ENCODE measurements around the gene CCT6A.
"Not testable (repeated sequence)": the region's sequence is repeated elsewhere in the genome, so short reads cannot be mapped to it uniquely, and the experiment has no call there.

Gene CCT6A

DNA sequence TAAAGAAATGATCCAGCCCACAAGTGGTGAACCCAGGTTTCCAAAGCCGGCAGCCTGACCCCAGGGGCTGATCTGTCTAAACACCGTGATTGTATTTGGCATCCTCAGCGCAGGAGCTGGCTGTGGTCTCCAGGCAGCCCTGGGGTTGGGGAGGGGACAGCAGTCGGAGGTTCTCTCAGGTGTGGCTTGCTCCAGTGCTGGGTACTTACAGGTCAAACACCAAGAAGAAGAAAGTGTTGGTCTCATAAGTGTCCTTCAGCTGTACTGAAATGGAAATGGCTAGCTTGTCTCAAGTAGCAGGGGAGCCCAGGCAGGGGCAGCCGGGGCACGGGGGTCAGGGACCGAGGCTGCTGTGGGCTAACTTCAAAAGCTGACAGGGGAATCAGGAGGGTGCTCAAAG, 35.2 kb downstream of the CCT6A start:
- Histone ChIP-seq H3K4me1 (ENCODE audit: insufficient read depth, low read length) (no peaks in the 10 kb centered on the region), H3K4me3 (ENCODE audit: low read length) (no peak overlapping the region), H3K36me3 (ENCODE audit: insufficient read depth, low read depth, low read length) (no peaks in the 10 kb centered on the region), H3K27ac (ENCODE audit: low read length) (no peak overlapping the region), H3K9ac (ENCODE audit: low read depth, low read length) (no peak overlapping the region), H3K27me3 (ENCODE audit: insufficient read depth, low read length) (no peaks in the 10 kb centered on the region), H3K9me3 (ENCODE audit: insufficient read depth, low read depth, low read length) (no peaks in the 10 kb centered on the region)

DNA sequence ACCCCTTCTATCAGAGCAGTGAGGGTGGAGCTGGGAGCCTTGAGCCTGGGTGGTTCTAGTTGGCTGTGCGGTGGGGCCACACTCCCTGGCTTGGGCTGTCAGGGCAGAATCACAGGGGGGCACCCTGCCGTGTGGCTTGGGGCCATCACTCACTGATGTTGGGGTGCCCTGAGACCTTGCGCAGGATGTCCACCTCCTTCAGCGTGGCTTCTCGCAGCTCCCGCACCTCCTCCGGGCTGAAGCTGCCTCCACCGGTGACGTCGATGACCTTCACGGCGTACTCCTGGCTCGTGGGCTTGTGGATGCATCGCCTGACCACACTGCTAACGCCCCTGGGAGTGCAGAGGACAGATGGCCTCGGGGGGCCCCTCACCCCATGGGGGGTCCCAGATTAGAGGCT, 35.9 kb downstream of the CCT6A start:
- H3K27ac ChIP-seq (ENCODE audit: low read length), result no peak overlapping the region
- no peaks in the 10 kb centered on the region for H3K27me3 ChIP-seq (ENCODE audit: insufficient read depth, low read length)
- H3K4me1 ChIP-seq (ENCODE audit: insufficient read depth, low read length), result no peaks in the 10 kb centered on the region
- H3K9ac ChIP-seq (ENCODE audit: low read depth, low read length), result no peak overlapping the region
- H3K36me3 ChIP-seq (ENCODE audit: insufficient read depth, low read depth, low read length), result no peaks in the 10 kb centered on the region
- H3K4me3 ChIP-seq (ENCODE audit: low read length), result no peak overlapping the region
- H3K9me3 ChIP-seq (ENCODE audit: insufficient read depth, low read depth, low read length), result no peaks in the 10 kb centered on the region

DNA sequence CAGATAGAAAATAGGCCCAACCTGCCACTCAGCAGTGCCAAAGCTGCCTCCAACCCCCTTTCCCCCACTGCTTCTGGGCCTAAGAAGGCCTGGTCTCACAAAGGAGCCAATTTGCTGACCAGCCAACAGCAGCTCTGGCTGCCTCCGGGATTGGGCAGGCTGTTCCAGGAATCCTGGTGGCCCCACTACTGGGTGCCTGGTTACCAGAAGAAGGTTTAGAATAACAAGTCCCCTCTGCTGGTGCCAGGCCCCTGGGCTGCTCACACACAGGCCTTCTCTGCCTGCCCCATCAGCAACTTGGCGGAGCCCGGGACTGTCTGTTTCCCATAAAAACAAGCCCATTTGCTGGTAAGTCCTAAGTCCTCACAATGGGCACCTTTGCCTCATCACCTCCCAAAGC, 40.0 kb downstream of the CCT6A start:
- no peak overlapping the region for H3K9ac ChIP-seq (ENCODE audit: low read depth, low read length)
- no peak overlapping the region for H3K27ac ChIP-seq (ENCODE audit: low read length)
- no peaks in the 10 kb centered on the region for H3K27me3 ChIP-seq (ENCODE audit: insufficient read depth, low read length)
- no peaks in the 10 kb centered on the region for H3K36me3 ChIP-seq (ENCODE audit: insufficient read depth, low read depth, low read length)
- H3K4me3 ChIP-seq (ENCODE audit: low read length), result no peak overlapping the region
- no peaks in the 10 kb centered on the region for H3K9me3 ChIP-seq (ENCODE audit: insufficient read depth, low read depth, low read length)
- no peaks in the 10 kb centered on the region for H3K4me1 ChIP-seq (ENCODE audit: insufficient read depth, low read length)

DNA sequence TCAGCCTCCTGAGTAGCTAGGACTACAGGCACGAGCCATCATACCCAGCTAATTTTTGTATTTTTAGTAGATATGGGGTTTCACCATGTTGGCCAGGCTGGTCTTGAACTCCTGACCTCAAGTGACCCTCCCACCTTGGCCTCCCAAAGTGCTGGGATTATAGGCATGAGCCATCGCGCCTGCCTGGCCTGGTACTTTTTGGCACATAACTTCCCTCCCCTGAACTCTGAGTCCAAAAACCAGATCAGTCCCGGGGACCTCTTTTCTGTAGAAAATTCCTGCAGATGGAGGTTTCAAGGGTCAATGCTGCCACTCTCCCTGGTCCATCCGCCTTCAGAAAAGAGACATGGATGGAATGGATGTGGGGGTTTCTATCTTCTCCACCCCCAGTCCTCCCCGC, 40.8 kb downstream of the CCT6A start:
- not testable (repeated sequence) for H3K27ac ChIP-seq (ENCODE audit: low read length); H3K9ac ChIP-seq (ENCODE audit: low read depth, low read length); H3K27me3 ChIP-seq (ENCODE audit: insufficient read depth, low read length); H3K4me3 ChIP-seq (ENCODE audit: low read length); H3K9me3 ChIP-seq (ENCODE audit: insufficient read depth, low read depth, low read length); H3K36me3 ChIP-seq (ENCODE audit: insufficient read depth, low read depth, low read length); H3K4me1 ChIP-seq (ENCODE audit: insufficient read depth, low read length)

DNA sequence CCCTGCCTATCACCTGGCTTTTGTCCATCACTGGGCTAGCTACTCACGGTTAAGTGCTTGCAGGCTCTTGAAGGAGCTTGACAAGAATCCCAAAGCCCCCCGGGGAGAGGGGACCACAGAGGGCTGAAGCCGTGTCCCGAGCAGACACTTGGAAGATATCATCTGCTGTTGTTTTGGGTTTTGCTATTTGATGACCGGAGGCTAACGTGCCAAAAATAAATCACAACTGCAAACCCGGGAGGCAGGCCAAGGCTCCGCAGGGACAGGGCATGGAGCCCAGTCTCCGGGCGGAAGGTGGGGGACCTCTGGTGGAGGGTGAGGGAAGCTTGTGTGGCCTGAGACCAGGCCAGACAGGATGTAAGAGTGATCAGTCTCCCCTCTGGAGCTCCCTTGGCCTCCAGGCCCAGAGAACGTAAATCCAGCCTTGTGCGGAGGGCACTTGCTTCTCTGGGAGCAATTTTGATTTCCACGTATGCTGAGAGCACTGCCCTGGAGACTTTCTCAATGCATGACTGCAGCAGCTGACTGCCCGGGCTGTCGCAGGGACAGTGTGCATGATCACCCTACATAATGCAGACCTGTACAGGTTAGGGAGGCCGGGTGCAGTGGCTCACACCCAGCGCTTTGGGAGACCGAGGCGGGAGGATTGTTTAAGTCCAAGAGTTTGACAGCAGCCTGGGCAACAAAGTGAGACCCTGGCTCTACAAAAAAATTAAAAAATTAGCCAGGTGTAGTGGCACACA, 41.4 kb downstream of the CCT6A start, which contains the start of gene PHKG1:
TSS of gene PHKG1 (minus strand) at position 164 of the 743 bp plus-strand sequence. CDS start 4,011 bp downstream, outside the sequence.
- Histone ChIP-seq H3K4me3 (ENCODE audit: low read length) (no peak within 1 kb of the TSS), H3K36me3 (ENCODE audit: insufficient read depth, low read depth, low read length) (no peaks in the 10 kb centered on the region), H3K9me3 (ENCODE audit: insufficient read depth, low read depth, low read length) (no peaks in the 10 kb centered on the region), H3K4me1 (ENCODE audit: insufficient read depth, low read length) (no peaks in the 10 kb centered on the region), H3K9ac (ENCODE audit: low read depth, low read length) (no peak within 1 kb of the TSS), H3K27me3 (ENCODE audit: insufficient read depth, low read length) (no peaks in the 10 kb centered on the region), H3K27ac (ENCODE audit: low read length) (no peak within 1 kb of the TSS)

DNA sequence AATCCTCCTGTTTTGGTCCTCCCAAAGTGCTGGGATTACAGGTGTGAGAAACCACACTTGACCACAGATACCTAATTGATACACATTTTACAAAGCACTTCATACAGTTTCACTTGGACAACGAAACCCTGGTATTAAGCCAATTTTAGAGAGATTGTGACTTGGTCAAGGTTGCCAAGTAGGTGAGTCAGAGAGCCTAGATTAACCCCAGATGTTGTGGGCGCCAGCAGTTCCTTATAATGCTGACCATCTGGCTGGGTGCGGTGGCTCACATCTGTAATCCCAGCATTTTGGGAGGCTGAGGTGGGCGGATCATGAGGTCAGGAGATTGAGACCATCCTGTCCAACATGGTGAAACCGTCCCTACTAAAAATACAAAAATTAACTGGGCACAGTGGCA, 46.1 kb downstream of the CCT6A start:
- Histone ChIP-seq H3K36me3 (ENCODE audit: insufficient read depth, low read depth, low read length) (peaks cover 25% of the 10 kb centered on the region), H3K4me3 (ENCODE audit: low read length) (no peak overlapping the region), H3K27me3 (ENCODE audit: insufficient read depth, low read length) (no peaks in the 10 kb centered on the region), H3K4me1 (ENCODE audit: insufficient read depth, low read length) (no peaks in the 10 kb centered on the region), H3K9ac (ENCODE audit: low read depth, low read length) (no peak overlapping the region), H3K9me3 (ENCODE audit: insufficient read depth, low read depth, low read length) (peaks cover 8% of the 10 kb centered on the region), H3K27ac (ENCODE audit: low read length) (no peak overlapping the region)

DNA sequence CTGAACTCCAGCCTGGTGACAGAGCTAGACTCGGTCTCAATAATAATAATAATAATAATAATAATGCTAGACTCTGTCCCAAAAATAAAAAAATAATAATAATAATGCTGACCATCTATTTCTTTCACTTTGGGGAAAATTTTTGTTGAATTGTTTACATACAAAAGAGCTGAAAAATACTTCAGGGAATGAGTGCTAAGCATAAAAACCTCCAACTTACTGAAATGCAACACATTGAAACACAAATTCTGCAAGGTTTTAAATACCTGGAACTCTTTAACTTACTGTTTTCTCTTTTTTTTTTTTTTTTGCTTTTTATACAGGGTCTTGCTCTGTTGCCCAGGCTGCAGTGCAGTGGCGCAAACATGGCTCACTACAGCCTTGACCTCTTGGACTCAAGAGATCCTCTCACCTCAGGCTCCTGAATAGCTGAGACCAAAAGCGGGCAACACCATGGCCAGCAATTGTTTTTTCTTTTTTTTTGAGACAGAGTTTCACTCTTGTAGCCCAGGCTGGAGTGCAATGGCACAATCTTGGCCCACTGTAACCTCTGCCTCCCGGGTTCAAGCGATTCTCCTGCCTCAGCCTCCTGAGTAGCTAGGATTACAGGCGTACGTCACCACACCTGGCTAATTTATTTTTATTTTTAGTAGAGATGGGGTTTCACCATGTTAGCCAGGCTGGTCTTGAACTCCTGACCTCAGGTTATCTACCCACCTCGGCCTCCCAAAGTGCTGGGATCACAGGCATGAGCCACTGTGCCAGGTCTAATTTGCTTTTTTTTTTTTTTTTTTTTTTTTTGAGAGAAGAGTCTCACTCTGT, 46.8 kb downstream of the CCT6A start:
- peaks cover 29% of the 10 kb centered on the region for H3K36me3 ChIP-seq (ENCODE audit: insufficient read depth, low read depth, low read length)
- not testable (repeated sequence) for H3K4me1 ChIP-seq (ENCODE audit: insufficient read depth, low read length); H3K4me3 ChIP-seq (ENCODE audit: low read length); H3K9ac ChIP-seq (ENCODE audit: low read depth, low read length); H3K27me3 ChIP-seq (ENCODE audit: insufficient read depth, low read length); H3K27ac ChIP-seq (ENCODE audit: low read length)
- peaks cover 10% of the 10 kb centered on the region for H3K9me3 ChIP-seq (ENCODE audit: insufficient read depth, low read depth, low read length)

DNA sequence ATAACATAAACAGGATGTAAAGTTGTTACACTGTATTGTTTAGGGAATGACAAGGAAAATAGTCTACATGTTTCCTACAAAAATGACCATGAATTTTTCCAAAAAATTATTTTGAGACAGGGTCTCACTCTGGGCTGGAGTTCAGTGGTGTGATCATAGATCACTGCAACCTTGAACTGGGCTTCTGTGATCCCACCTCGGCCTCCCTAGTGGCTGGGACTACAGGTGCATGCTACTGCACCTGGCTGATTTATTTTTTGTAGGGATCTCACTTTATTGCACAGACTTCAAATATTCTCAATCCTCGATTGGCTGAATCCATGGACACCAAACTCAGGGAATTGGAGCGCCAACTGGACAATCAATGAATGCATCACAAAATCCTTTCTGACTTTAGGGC, 48.1 kb downstream of the CCT6A start:
- H3K9ac ChIP-seq (ENCODE audit: low read depth, low read length), result no peak overlapping the region
- no peaks in the 10 kb centered on the region for H3K27me3 ChIP-seq (ENCODE audit: insufficient read depth, low read length)
- no peak overlapping the region for H3K27ac ChIP-seq (ENCODE audit: low read length)
- H3K36me3 ChIP-seq (ENCODE audit: insufficient read depth, low read depth, low read length), result peaks cover 38% of the 10 kb centered on the region
- H3K4me1 ChIP-seq (ENCODE audit: insufficient read depth, low read length), result no peaks in the 10 kb centered on the region
- no peak overlapping the region for H3K4me3 ChIP-seq (ENCODE audit: low read length)
- H3K9me3 ChIP-seq (ENCODE audit: insufficient read depth, low read depth, low read length), result peaks cover 15% of the 10 kb centered on the region

DNA sequence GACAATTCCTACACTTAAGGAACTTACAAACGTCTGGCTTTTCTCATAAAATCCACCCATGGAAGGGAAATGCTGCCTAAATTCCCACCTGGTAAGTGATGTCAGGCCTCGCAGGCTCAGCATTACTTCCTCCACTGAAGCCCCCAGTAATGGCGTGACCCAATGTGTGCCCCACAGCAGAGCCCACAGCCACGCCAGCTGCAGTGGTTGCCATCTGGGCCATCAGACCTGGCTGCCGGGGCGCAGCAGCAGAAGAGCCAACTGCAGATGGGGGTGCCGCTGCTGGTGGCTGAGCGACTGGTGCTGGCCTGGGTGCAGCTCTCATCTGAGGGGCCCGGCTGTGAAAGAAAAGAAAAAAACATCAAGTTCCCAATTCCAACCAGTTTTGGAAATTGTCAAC, 52.6 kb downstream of the CCT6A start:
- peaks cover 38% of the 10 kb centered on the region for H3K36me3 ChIP-seq (ENCODE audit: insufficient read depth, low read depth, low read length)

DNA sequence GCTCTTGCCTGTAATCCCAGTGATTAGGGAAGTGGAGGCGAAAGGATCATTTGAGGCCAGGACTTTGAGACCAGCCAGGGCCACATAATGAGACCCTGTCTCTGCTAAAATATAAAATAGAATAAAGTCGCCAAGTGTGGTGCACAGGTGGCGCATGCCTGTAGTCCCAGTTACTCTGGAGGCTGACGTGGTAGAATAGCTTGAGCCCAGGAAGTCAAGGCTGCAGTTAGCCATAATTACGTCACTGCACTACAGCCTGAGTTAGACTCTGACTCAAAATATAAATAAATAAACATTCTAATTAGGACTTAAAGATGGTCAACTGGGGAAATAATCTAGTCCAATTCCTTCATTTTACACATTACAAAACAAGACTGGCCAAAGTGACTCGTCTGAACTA, 53.9 kb downstream of the CCT6A start:
- Histone ChIP-seq H3K27ac (ENCODE audit: low read length) (no peak overlapping the region), H3K4me1 (ENCODE audit: insufficient read depth, low read length) (no peaks in the 10 kb centered on the region), H3K36me3 (ENCODE audit: insufficient read depth, low read depth, low read length) (peaks cover 31% of the 10 kb centered on the region), H3K27me3 (ENCODE audit: insufficient read depth, low read length) (no peaks in the 10 kb centered on the region), H3K4me3 (ENCODE audit: low read length) (peak overlapping the region; percentile 85), H3K9ac (ENCODE audit: low read depth, low read length) (peak overlapping the region; percentile 88; the same call in 1 of the 2 replicates), H3K9me3 (ENCODE audit: insufficient read depth, low read depth, low read length) (peaks cover 52% of the 10 kb centered on the region)

More for the DNA sequence above, 52.6 kb downstream of the CCT6A start:
- H3K27ac ChIP-seq (ENCODE audit: low read length); H3K4me3 ChIP-seq (ENCODE audit: low read length); H3K9ac ChIP-seq (ENCODE audit: low read depth, low read length); H3K27me3 ChIP-seq (ENCODE audit: insufficient read depth, low read length); H3K4me1 ChIP-seq (ENCODE audit: insufficient read depth, low read length): not testable (repeated sequence)
- H3K9me3 ChIP-seq (ENCODE audit: insufficient read depth, low read depth, low read length), result peaks cover 40% of the 10 kb centered on the region

DNA sequence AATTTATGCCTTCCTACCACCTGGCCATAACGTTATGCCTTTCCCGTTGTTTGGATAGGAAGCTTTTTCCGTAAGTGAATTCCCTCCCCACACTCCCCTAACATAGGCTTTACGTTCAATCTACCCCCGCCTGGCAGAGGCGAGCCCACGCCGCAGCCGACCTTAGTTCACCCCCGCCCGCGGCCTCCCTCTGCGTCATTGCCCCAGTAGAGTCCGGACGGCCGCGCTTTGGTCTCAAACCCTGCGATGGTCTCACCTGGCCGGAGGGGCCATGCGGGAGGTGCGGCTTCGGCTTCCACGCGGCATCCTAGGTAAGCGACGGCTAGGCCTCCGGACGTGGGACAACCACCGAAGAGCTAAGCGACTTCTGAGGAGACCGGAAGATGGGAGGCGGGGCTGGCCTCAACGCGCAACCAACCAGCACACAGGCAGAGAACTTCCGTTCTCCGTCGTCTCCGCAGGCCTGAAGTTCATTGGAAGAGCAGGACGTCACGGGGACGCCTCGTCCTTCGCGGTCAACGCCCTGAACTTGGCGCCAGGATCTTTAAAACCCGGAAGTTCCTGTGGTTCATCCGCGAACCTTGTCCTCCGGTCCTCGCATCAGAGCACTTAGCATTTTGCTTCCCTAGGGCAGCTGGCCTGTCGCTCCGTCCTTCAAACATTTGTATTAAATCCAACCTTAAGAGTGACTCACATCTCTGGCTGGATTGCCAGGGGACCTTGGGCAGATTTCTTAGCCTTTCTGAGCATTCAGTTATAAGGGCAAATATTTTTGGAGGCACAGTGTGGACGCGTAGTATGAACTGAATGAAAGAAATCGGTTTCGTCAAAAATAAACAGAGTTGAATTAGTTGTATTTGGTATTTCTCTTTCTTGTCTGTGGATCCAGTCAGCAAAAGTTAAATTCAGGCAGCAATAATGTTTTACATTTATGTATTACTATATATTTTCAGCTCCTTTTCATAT, 54.8 kb downstream of the CCT6A start, which contains the start of gene CHCHD2:
TSS of gene CHCHD2 (minus strand) at position 369 of the 966 bp plus-strand sequence. CDS start at position 306, 63 bp downstream.
- H3K4me3 ChIP-seq (ENCODE audit: low read length), result peak within 1 kb of the TSS; percentile 85
- H3K36me3 ChIP-seq (ENCODE audit: insufficient read depth, low read depth, low read length), result peaks cover 23% of the 10 kb centered on the region
- H3K9ac ChIP-seq (ENCODE audit: low read depth, low read length), result peak within 1 kb of the TSS; percentile 88; the same call in 1 of the 2 replicates
- no peaks in the 10 kb centered on the region for H3K4me1 ChIP-seq (ENCODE audit: insufficient read depth, low read length)
- H3K27ac ChIP-seq (ENCODE audit: low read length), result no peak within 1 kb of the TSS
- no peaks in the 10 kb centered on the region for H3K27me3 ChIP-seq (ENCODE audit: insufficient read depth, low read length)
- peaks cover 54% of the 10 kb centered on the region for H3K9me3 ChIP-seq (ENCODE audit: insufficient read depth, low read depth, low read length)
